ENCODE results near the gene BTBD9.
"Not testable (repeated sequence)": the region's sequence is repeated elsewhere in the genome, so short reads cannot be mapped to it uniquely, and the experiment has no call there.

The BTBD9 gene

DNA sequence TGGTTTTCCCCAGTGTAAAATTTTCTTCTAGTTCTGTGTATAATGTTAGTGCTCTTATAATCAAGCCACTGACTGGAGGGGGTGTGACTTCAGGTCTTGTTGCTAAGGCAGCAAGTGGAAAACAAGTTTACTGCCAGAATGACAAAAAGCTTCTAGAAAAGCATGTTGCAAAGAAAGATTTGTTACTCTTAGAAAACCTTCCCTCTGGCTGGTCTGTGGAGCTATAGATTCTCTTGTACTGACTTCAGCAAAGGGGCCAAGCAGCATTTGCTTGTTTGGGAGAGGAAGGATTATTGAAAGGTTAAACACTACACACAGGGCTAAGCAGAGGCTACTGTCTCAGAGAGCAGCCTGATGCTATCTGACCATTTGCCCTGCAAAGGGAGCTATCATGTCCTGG lies 288.8 kb downstream of the BTBD9 start:
- no peak overlapping the region for H3K27ac Mint-ChIP-seq

DNA sequence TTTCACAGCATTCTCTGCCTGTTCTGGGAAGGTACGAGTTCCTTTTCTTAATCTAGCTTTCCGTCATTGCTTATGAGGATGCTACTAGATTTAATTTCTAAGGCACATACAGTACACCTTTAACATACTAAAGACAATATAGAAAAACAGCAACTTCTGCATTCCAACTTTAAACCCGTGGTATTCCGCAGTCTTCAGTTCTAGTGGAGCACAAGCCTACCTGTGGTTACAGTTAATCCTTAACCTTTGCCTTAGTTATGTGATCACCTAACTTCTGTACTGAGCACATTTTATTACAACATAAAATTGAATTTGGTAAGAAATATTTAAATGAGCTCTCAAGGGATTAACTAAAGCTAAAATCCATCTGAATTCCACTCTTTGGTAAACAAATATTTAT lies 289.5 kb downstream of the BTBD9 start:
- H3K27ac Mint-ChIP-seq, result no peak overlapping the region
- H3K36me3 Mint-ChIP-seq (ENCODE audit: low read depth), result no peaks in the 10 kb centered on the region
- intact Hi-C loops (cut with micrococcal nuclease), result no loop called here
- no peaks in the 10 kb centered on the region for H3K27me3 Mint-ChIP-seq
- H3K4me3 Mint-ChIP-seq, result no peak overlapping the region
- H3K4me1 Mint-ChIP-seq (ENCODE audit: low read depth), result peaks cover 18% of the 10 kb centered on the region
- no peaks in the 10 kb centered on the region for H3K9me3 Mint-ChIP-seq

More for the DNA sequence above, 288.8 kb downstream of the BTBD9 start:
- intact Hi-C loops (cut with micrococcal nuclease), result no loop called here
- Mint-ChIP-seq H3K36me3 (ENCODE audit: low read depth) (no peaks in the 10 kb centered on the region), H3K4me1 (ENCODE audit: low read depth) (peaks cover 18% of the 10 kb centered on the region), H3K4me3 (no peak overlapping the region), H3K9me3 (no peaks in the 10 kb centered on the region), H3K27me3 (no peaks in the 10 kb centered on the region)

DNA sequence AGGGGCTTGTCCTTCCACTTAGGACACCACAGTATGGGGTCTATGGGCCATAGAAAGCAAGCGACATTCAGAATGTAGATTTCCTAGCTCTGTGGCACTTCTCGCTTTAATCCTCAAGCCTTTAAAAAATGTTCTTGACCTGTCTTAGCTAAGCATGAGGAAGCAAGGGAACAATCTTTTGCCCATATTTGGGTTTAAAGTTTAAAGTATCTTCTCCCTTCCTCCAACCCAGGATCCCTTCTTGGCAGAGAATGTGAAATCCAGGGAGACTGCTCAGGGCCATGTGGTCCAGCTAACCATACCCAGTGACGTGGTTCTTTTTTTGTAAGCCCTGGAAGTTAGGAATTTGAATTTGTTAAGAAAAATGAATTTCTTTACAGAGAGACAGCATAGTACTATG lies 289.9 kb downstream of the BTBD9 start:
- no peaks in the 10 kb centered on the region for H3K36me3 Mint-ChIP-seq (ENCODE audit: low read depth)
- H3K9me3 Mint-ChIP-seq, result no peaks in the 10 kb centered on the region
- no peak overlapping the region for H3K27ac Mint-ChIP-seq
- H3K4me1 Mint-ChIP-seq (ENCODE audit: low read depth), result peaks cover 17% of the 10 kb centered on the region
- intact Hi-C loops (cut with micrococcal nuclease), result no loop called here
- no peak overlapping the region for H3K4me3 Mint-ChIP-seq
- no peaks in the 10 kb centered on the region for H3K27me3 Mint-ChIP-seq

DNA sequence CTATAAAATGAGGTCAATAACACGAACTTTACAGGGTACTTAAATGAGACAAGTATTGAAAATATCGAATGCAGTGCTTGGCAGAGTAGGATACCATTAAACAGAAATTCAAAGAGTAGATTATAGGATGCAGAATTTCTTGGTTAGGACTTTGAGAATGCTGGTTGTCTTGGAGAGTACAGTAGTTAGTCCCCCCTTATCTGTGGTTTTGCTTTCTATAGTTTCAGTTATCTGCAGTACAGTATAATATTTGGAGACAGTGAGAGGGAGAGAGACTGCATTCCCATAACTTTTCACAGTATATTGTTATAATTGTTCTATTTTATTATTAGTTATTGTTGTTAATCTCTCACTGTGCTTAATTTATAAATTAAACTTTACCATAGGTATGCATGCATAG lies 290.5 kb downstream of the BTBD9 start:
- Mint-ChIP-seq H3K9me3 (no peaks in the 10 kb centered on the region), H3K4me1 (ENCODE audit: low read depth) (peaks cover 13% of the 10 kb centered on the region), H3K4me3 (no peak overlapping the region), H3K36me3 (ENCODE audit: low read depth) (no peaks in the 10 kb centered on the region), H3K27me3 (no peaks in the 10 kb centered on the region), H3K27ac (no peak overlapping the region)
- intact Hi-C loops (cut with micrococcal nuclease), result no loop called here

DNA sequence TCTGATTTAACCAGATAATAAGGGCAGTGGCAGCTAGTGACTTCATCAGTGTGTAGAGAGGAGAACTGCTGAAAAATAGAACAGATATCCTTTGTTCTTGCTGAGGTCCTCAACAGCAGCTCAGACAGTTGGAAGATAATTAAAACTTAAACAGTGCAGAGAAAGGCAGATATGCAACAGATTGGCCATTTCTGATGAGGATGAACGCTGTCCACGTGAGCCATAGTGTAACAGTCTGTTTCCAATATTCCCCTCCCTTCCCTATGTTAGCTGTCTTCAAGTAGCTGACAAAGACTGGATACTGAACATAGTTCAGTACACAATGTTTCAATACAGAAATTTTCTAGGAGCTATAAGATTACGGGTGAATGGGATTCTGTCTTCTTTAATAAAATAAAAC lies 291.4 kb downstream of the BTBD9 start:
- Mint-ChIP-seq H3K27ac (no peak overlapping the region), H3K4me1 (ENCODE audit: low read depth) (peaks cover 5% of the 10 kb centered on the region), H3K27me3 (no peaks in the 10 kb centered on the region), H3K36me3 (ENCODE audit: low read depth) (no peaks in the 10 kb centered on the region), H3K4me3 (no peak overlapping the region), H3K9me3 (no peaks in the 10 kb centered on the region)
- intact Hi-C loops (cut with micrococcal nuclease), result no loop called here

DNA sequence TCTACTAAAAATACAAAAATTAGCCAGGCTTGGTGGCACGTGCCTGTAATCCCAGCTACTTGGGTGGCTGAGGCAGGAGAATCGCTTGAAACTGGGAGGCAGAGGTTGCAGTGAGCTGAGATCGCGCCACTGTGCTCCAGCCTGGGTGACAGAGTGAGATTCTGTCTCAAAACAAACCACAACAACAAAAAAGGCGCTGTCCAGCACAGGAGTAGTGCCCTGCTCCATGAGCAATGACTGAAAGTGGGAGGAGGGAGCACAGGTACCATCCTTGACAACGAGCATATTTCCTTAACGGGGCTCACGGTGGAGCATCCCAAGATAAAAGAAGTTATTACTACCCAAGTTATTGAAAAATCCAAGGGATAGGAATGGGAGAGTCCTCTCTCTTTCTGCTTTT lies 291.9 kb downstream of the BTBD9 start:
- H3K36me3 Mint-ChIP-seq (ENCODE audit: low read depth); H3K27me3 Mint-ChIP-seq; intact Hi-C loops (cut with micrococcal nuclease); H3K4me3 Mint-ChIP-seq; H3K27ac Mint-ChIP-seq; H3K9me3 Mint-ChIP-seq; H3K4me1 Mint-ChIP-seq (ENCODE audit: low read depth): not testable (repeated sequence)

DNA sequence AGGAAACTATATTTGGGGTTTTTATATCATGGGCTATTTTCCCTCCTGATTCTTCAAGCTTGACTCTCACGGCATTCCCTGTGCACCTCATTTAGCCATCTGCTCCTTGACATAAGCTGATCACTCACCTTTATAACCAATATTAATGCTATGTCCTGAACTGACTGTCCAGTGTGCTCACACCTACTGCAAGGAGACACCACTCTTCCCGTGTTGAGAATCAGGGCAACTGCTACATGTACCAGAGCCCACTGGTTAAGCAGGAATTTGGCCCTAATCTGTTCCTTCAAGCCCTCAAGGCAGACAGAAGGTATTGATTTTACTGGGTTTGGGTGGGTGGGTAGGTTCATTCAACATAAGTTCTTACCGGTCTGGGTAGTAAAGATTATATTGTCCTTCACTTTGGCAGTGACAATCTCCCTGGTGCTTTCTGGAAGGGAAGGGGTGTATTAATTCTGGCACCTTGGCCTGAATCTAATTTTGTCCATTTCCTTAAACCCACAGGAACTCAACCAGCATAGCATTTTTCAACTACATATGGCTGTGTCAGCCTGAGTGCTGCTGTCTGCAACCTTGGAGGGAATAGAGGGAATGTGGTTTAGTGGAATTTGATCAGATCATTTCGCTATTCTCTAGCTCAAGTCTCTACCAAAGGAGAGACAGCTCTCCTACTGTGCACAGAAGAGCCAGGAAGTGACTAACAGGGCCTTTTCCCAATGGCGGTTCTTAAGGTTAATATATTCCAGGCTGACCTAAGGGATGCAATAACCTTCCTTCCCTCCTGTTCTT lies 293.2 kb downstream of the BTBD9 start:
- no peaks in the 10 kb centered on the region for H3K27me3 Mint-ChIP-seq
- no peak overlapping the region for H3K4me3 Mint-ChIP-seq
- no peaks in the 10 kb centered on the region for H3K9me3 Mint-ChIP-seq
- H3K36me3 Mint-ChIP-seq (ENCODE audit: low read depth), result no peaks in the 10 kb centered on the region
- intact Hi-C loops (cut with micrococcal nuclease), result no loop called here
- no peak overlapping the region for H3K27ac Mint-ChIP-seq
- H3K4me1 Mint-ChIP-seq (ENCODE audit: low read depth), result no peaks in the 10 kb centered on the region

DNA sequence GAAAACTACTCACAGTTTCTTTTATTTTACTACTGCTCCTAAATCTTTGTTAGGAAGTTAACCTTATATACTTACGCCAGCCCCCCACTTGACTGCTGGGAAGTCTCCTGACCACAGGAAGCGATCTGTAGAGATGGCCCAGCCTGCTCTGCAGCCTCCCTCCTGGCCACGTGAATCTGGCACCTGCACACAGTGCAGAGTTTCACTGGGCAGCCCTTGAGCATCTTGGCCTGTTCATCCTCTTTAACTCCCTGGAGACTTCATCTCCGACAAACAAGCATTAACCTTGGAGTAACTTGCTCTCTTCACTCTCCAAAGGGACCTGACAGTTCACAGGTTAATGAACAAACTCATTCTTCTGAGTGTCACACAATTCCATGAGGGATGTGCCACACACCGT lies 294.1 kb downstream of the BTBD9 start:
- H3K9me3 Mint-ChIP-seq, result no peaks in the 10 kb centered on the region
- no peaks in the 10 kb centered on the region for H3K27me3 Mint-ChIP-seq
- no peaks in the 10 kb centered on the region for H3K36me3 Mint-ChIP-seq (ENCODE audit: low read depth)
- intact Hi-C loops (cut with micrococcal nuclease), result no loop called here
- H3K4me1 Mint-ChIP-seq (ENCODE audit: low read depth), result no peaks in the 10 kb centered on the region
- H3K27ac Mint-ChIP-seq, result no peak overlapping the region
- H3K4me3 Mint-ChIP-seq, result no peak overlapping the region

DNA sequence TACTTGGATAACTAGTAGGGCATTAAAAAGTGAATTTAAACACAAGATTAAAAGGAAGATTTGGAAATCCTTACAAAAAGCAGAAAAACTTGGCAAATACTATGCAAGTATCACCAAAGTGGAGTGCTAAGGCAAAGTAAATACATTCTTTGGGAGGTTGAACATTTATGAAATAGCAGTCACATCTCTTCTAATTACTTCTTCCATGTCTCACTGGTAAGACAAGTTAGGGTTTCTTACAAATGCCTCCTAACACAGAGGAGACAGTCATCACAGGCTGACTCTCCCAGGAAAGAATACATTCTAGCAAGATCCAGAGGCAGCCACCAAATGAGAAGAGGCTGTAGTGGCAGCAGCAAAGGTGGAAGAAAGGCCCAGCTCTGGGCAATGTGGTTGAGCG lies 298.2 kb downstream of the BTBD9 start:
- Mint-ChIP-seq H3K36me3 (ENCODE audit: low read depth) (no peaks in the 10 kb centered on the region), H3K27me3 (no peaks in the 10 kb centered on the region), H3K27ac (no peak overlapping the region), H3K4me1 (ENCODE audit: low read depth) (no peaks in the 10 kb centered on the region), H3K9me3 (peaks cover 5% of the 10 kb centered on the region), H3K4me3 (no peak overlapping the region)
- intact Hi-C loops (cut with micrococcal nuclease), result no loop called here

DNA sequence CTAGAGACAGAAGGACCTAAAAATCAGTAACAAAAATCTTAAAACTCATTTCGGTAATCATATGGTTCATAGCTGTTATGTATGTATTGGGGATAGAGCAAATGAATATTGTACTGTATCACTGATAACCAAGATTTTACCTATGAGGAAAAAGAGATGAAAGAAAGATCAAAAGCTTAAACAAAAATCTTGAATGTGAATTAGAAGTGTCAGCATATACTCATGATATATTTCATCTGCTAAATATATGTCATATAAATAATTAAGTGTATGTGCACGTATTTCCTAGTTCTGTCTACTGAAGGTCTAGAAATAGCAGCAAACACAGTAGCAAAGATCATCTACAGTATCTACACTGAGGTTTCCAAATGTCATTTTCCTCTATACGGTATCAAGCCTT lies 299.8 kb downstream of the BTBD9 start:
- Mint-ChIP-seq H3K27me3 (no peaks in the 10 kb centered on the region), H3K4me1 (ENCODE audit: low read depth) (no peaks in the 10 kb centered on the region), H3K9me3 (peaks cover 17% of the 10 kb centered on the region), H3K36me3 (ENCODE audit: low read depth) (peaks cover 3% of the 10 kb centered on the region), H3K27ac (no peak overlapping the region), H3K4me3 (no peak overlapping the region)
- intact Hi-C loops (cut with micrococcal nuclease), result no loop called here

DNA sequence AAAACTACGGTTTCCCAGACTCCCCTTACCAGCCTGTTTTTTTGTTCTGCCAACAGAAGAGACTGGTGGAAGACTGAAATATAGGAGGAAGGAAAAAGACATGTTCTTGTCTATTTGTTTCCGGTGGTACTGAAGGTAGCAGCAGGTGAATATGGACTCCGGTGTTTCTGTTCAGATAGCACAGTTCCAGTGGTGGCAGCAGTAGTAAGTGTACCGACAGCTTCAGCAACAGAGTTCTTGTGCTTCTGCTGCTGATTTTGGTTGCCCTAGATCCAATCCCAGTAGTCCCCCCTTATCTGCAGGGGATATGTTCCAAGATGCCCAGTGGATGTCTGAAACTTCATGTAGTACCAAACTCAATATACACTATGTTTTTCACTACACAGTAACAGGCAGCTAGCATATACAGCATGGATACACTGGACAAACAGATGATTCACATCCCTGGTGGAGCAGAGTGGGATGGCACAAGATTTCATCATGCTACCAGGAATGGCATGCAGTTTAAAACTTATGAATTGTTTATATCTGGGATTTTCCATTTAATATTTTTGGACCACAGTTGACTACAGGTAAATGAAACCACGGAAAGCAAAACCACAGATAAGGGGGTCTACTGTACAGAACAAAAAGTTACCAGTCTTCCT lies 301.8 kb downstream of the BTBD9 start:
- Mint-ChIP-seq H3K36me3 (ENCODE audit: low read depth) (peaks cover 15% of the 10 kb centered on the region), H3K9me3 (peaks cover 35% of the 10 kb centered on the region), H3K4me1 (ENCODE audit: low read depth) (no peaks in the 10 kb centered on the region), H3K4me3 (no peak overlapping the region), H3K27ac (no peak overlapping the region), H3K27me3 (no peaks in the 10 kb centered on the region)
- intact Hi-C loops (cut with micrococcal nuclease), result no loop called here

DNA sequence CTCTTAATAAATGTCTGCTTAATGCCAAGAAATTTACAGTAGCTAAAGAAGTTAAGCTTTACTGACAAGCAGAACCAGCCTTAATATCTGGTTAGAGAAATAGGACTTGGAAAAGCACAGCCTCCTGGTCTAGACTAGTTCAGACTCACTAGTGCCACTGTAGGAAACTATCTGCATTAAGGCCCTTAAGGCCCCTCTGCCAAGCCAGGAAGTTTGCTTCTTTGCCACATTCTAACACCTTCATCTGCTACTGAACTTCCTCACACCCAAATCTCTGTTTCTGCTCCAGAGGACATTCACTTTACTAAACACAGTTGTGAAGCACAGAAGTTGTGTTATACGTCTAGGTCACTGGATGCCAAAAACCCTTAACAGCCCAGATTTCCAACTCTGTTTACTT lies 302.8 kb downstream of the BTBD9 start:
- no peak overlapping the region for H3K4me3 Mint-ChIP-seq
- no peaks in the 10 kb centered on the region for H3K4me1 Mint-ChIP-seq (ENCODE audit: low read depth)
- no peak overlapping the region for H3K27ac Mint-ChIP-seq
- H3K36me3 Mint-ChIP-seq (ENCODE audit: low read depth), result peaks cover 15% of the 10 kb centered on the region
- no peaks in the 10 kb centered on the region for H3K27me3 Mint-ChIP-seq
- intact Hi-C loops (cut with micrococcal nuclease), result no loop called here
- H3K9me3 Mint-ChIP-seq, result peaks cover 35% of the 10 kb centered on the region

DNA sequence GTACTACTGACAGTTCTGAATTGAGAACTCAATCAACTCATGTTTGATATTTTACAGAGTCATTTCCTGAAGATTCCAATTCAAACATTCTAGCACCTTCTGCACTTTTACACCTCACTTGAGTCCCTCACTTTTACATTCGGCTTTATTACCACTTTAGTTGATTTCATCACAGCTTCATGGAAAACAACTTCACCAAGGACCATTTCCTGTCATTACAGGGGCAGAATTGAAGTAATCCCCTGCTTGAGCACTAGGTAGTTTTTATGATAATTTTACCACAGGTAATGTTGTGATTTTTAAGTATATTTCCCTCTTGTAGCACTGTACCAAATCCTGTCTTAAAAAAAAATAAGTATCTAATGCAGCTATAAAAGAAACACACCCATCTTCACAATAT lies 312.9 kb downstream of the BTBD9 start:
- Mint-ChIP-seq H3K27me3 (no peaks in the 10 kb centered on the region), H3K4me3 (no peak overlapping the region), H3K27ac (no peak overlapping the region), H3K9me3 (no peaks in the 10 kb centered on the region), H3K4me1 (ENCODE audit: low read depth) (no peaks in the 10 kb centered on the region), H3K36me3 (ENCODE audit: low read depth) (no peaks in the 10 kb centered on the region)
- intact Hi-C loops (cut with micrococcal nuclease), result no loop called here

DNA sequence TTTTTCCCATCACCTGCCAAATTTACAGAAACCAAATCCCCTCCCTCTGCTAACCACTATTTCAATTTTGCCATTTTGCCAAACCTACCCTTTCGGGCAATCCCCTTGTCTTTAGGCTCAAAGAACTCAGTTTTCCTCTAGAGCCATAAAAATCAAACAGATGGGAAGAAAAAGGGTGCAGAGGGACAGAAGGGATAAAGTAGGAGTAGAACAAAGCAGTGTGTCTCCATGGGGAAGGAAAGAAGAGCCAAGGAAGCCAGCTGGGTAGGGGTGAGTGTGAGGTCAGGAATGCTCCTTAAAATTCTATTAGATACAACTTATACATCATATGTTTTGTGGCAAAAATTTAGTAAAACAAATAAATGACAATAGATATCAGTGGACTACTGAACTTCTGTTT lies 316.5 kb downstream of the BTBD9 start:
- no peak overlapping the region for H3K27ac Mint-ChIP-seq
- H3K4me3 Mint-ChIP-seq, result no peak overlapping the region
- H3K36me3 Mint-ChIP-seq (ENCODE audit: low read depth), result no peaks in the 10 kb centered on the region
- no peaks in the 10 kb centered on the region for H3K4me1 Mint-ChIP-seq (ENCODE audit: low read depth)
- H3K9me3 Mint-ChIP-seq, result no peaks in the 10 kb centered on the region
- intact Hi-C loops (cut with micrococcal nuclease), result no loop called here
- no peaks in the 10 kb centered on the region for H3K27me3 Mint-ChIP-seq

DNA sequence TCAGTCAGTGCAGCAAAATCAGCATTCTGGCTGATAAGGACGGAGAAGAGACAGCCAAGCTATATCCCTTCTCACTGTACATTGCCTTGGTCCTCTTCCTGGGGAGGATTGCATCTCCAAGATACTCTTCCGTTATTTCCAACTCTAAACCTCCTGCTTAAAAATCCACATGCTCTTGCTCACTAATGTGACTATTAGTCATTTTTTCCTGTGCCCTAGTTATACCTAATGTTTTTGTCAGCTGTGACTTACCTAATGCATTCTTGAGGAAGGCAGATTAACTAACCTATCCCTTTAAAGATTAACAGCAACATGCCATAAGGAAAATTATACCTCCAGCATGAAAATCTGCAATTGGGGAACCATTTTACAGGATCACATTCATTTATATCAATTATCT lies 317.6 kb downstream of the BTBD9 start:
- no peaks in the 10 kb centered on the region for H3K27me3 Mint-ChIP-seq
- no peaks in the 10 kb centered on the region for H3K9me3 Mint-ChIP-seq
- H3K4me3 Mint-ChIP-seq, result no peak overlapping the region
- intact Hi-C loops (cut with micrococcal nuclease), result no loop called here
- H3K27ac Mint-ChIP-seq, result no peak overlapping the region
- H3K36me3 Mint-ChIP-seq (ENCODE audit: low read depth), result no peaks in the 10 kb centered on the region
- H3K4me1 Mint-ChIP-seq (ENCODE audit: low read depth), result no peaks in the 10 kb centered on the region

Measured in dendritic cell treated with granulocyte-macrophage colony-stimulating factor and Interleukin-4, amounts not matched to agents 40 ng/mL and 50 ng/mL, for 4 days (primary cell).